Upper lobe of right lung (tissue), 1 donor: ENCODE results near the gene SHH. TPM values are rescaled to one million over a fixed set of nuclear protein-coding genes. Genes with fewer than 3 reads are reported as not detected.

ENCODE experiments used
- ATAC-seq: fragments of 200-7000 bp; cut with Tn5 transposase; one replicate; pipeline ENCODE4 v1.9.1; 2020; ENCODE audit warnings: mild to moderate bottlenecking, moderate library complexity
- DNase-seq: peaks from one replicate; pipeline ENCODE4 v3.0.0-alpha.2; 2020
- H3K27ac ChIP-seq: fragments of 200-600 bp; one replicate; pipeline ENCODE4 v1.8.0; 2022
- H3K27me3 ChIP-seq: fragments of 200-600 bp; one replicate; pipeline ENCODE4 v1.8.0; 2022; ENCODE audit warnings: mild to moderate bottlenecking
- H3K36me3 ChIP-seq: fragments of 200-600 bp; one replicate; pipeline ENCODE4 v1.8.0; 2022
- H3K4me1 ChIP-seq: fragments of 200-600 bp; one replicate; pipeline ENCODE4 v1.8.0; 2022
- H3K4me3 ChIP-seq: fragments of 200-600 bp; one replicate; pipeline ENCODE4 v1.8.0; 2022; ENCODE audit warnings: mild to moderate bottlenecking
- H3K9me3 ChIP-seq: fragments of 200-600 bp; one replicate; pipeline ENCODE4 v1.8.0; 2022
- intact Hi-C: fragments of 100-400 bp; cut with DNase I; formaldehyde crosslinking; loops from one replicate; pipeline ENCODE4 v1.11.0; 2022
- total RNA-seq: library from RNA; stranded (reverse); fragmentation: NEBNext Ultra II Directional; extraction: Animal tissue kit (Norgen Biotek cat#: 25700); gene quantifications from one replicate; pipeline ENCODE4 v1.2.1, GENCODE V29; 2021
- TF ChIP-seq, protein P1 (sequence below): fragments of 200-600 bp; IDR thresholded peaks from one replicate; pipeline ENCODE4 v1.8.0; 2022; ENCODE audit warnings: antibody characterized with exemption
- donor health status: DM: no; HTN: yes; CAD: no; lungs with severe emphysema.

SHH gene
- total RNA-seq, 1 donor from 2014 or later, result 10.1 TPM

DNA sequence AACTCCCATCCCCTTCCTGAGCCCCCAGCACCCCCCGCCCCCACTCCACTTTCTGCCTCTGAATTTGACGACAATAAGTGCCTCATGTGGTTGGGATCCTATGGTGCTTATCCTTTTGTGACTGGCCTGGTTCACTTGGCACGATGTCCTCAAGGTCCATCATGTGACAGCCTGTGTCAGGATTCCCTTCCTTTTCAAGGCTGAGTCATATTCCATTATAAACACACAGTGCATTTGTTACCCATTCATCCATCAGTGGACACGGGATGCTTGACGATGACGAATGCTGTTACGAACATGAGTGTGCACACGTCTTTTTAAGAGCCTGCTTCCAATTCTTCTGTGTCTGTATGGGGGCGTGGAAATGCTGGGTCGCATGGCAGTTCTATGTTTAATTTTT is 26.7 kb downstream of the SHH start:
- H3K4me3 ChIP-seq, result no peak overlapping the region
- no peaks in the 10 kb centered on the region for H3K27me3 ChIP-seq
- H3K36me3 ChIP-seq, result peaks cover 14% of the 10 kb centered on the region
- TF ChIP-seq, protein P1, sequence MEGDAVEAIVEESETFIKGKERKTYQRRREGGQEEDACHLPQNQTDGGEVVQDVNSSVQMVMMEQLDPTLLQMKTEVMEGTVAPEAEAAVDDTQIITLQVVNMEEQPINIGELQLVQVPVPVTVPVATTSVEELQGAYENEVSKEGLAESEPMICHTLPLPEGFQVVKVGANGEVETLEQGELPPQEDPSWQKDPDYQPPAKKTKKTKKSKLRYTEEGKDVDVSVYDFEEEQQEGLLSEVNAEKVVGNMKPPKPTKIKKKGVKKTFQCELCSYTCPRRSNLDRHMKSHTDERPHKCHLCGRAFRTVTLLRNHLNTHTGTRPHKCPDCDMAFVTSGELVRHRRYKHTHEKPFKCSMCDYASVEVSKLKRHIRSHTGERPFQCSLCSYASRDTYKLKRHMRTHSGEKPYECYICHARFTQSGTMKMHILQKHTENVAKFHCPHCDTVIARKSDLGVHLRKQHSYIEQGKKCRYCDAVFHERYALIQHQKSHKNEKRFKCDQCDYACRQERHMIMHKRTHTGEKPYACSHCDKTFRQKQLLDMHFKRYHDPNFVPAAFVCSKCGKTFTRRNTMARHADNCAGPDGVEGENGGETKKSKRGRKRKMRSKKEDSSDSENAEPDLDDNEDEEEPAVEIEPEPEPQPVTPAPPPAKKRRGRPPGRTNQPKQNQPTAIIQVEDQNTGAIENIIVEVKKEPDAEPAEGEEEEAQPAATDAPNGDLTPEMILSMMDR, result no peak
- H3K9me3 ChIP-seq, result no peaks in the 10 kb centered on the region
- intact Hi-C loops, result no loop called here
- H3K4me1 ChIP-seq, result no peaks in the 10 kb centered on the region
- DNase-seq (no peak), ATAC-seq (no peak)
- no peak overlapping the region for H3K27ac ChIP-seq

DNA sequence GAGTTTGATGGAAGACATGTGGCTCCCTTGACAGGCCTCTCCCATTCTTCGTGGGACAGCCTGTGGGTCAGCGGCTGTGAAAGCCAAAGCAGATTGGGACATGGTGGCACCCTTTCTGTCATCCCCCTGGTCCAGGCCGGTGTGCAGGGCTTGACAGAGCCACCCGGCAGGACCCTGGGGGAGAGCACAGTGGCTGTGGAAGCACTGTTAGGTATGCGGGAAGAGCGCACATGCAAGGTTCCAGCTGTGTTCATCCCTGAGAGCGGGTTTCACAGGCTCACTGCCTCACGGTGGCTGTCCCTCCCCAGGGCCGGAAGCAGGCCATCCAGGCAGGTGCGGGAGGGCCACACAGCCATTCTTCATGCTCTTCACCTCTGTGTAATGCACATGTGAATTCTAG is 29.8 kb downstream of the SHH start:
- Histone ChIP-seq H3K27me3 (no peaks in the 10 kb centered on the region), H3K9me3 (no peaks in the 10 kb centered on the region), H3K27ac (no peak overlapping the region), H3K4me3 (no peak overlapping the region), H3K36me3 (peaks cover 44% of the 10 kb centered on the region), H3K4me1 (no peaks in the 10 kb centered on the region)
- TF ChIP-seq, protein P1, result no peak
- no peak for DNase-seq
- intact Hi-C loops, result no loop called here
- ATAC-seq, result no peak

DNA sequence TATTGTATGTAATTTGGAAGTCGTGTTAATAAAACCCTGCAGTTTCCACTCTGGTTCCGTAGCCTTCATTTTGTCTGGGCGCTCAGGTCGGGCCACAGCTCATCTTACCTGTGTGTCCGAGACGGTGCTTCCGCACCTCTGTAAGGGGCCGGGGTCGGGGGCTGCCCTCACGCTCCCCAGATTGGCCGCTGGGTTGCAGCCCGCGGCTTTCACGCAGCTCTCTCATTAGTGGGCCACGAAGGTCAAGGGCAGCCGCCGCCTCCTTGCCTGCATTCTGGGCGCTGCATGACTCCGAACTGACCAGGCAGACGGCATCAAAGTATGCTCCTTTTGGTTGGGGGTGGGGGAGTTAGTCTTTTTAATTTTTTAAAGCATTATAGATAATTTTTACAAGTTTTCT is 30.8 kb downstream of the SHH start:
- TF ChIP-seq, protein P1, result no peak
- ATAC-seq (no peak), DNase-seq (no peak)
- intact Hi-C loops, result no loop called here
- Histone ChIP-seq H3K4me3 (no peak overlapping the region), H3K9me3 (no peaks in the 10 kb centered on the region), H3K27me3 (no peaks in the 10 kb centered on the region), H3K27ac (no peak overlapping the region), H3K4me1 (no peaks in the 10 kb centered on the region), H3K36me3 (peaks cover 55% of the 10 kb centered on the region)

DNA sequence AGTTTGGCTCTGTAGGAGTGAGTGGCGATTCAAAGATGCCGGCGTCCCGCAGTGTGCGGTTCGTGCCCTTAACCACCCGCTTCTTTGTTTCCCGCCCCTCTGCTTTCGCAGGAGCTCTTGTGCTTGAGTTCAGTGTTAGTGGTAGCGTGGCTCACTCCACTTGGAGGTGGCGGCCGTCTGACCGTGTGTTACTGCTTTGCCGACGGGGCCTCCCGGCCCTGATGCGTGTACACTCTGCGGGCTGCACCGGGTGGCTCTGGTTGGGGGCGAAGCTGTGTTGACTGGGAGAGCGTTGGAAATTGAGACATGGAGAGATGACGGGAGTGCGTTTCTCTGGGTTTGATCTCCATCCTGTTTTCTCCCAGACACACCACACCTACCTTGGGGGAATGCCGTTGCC is 31.4 kb downstream of the SHH start:
- intact Hi-C loops, result no loop called here
- Histone ChIP-seq H3K27me3 (no peaks in the 10 kb centered on the region), H3K4me3 (no peak overlapping the region), H3K9me3 (no peaks in the 10 kb centered on the region), H3K36me3 (peaks cover 60% of the 10 kb centered on the region), H3K27ac (no peak overlapping the region), H3K4me1 (no peaks in the 10 kb centered on the region)
- TF ChIP-seq, protein P1, result no peak
- DNase-seq, result no peak
- no peak for ATAC-seq

DNA sequence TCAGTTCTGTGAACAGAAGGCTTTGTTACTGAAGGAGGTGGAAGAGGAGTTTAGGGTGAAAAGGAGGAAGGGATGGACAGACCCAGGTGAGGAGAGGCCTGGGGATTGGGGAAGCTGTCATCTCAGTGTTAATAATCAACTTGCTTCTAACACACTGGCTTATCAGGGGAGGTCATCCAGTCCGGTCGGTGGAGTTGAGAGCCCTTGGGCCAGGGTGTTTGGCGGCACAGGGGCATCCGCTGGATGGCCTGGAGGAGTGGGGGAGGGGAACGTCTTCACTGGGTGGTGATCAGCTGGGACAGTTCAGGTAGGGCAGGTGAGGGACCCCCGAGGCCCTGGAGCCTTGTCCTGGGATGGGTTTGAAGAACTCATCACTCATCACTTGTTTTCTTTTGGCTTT is 33.9 kb downstream of the SHH start:
- H3K27ac ChIP-seq, result no peak overlapping the region
- intact Hi-C loops, result no loop called here
- TF ChIP-seq, protein P1, result no peak
- no peaks in the 10 kb centered on the region for H3K9me3 ChIP-seq
- H3K4me3 ChIP-seq, result no peak overlapping the region
- no peaks in the 10 kb centered on the region for H3K4me1 ChIP-seq
- DNase-seq (no peak), ATAC-seq (peak; percentile 13)
- peaks cover 85% of the 10 kb centered on the region for H3K36me3 ChIP-seq
- no peaks in the 10 kb centered on the region for H3K27me3 ChIP-seq

DNA sequence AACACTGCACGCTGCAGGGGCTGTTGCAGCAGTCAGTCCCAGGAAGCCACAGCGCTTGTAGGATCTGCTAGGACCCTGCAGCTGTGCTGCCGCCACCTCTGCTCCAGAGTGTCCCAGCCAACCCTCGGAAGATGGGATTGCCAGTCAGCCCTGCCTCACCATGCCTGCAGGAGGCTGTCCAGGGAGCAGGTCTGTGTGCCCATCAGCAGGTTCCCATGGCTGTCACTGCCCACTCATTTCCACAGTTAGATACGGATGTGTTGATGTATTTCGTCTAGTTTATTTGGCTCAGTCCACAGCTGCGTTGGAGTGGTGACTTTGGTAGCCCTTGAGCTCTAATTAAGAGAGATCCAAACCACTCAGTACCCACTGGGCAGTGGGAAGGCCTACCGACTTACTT is 35.7 kb downstream of the SHH start:
- intact Hi-C loops, result no loop called here
- Histone ChIP-seq H3K27ac (no peak overlapping the region), H3K4me3 (no peak overlapping the region), H3K36me3 (peaks cover 99% of the 10 kb centered on the region), H3K9me3 (no peaks in the 10 kb centered on the region), H3K27me3 (no peaks in the 10 kb centered on the region), H3K4me1 (no peaks in the 10 kb centered on the region)
- TF ChIP-seq, protein P1, result no peak
- DNase-seq, result no peak
- no peak for ATAC-seq
